Smooth muscle cell of trachea (primary cell): ENCODE measurements around the gene AOX1. TPM values are rescaled to one million over a fixed set of nuclear protein-coding genes. Genes with fewer than 3 reads are reported as not detected.

Experiments used
- total RNA-seq: library from RNA; depleted of rRNA; stranded (reverse); fragments of >200 nt; gene quantifications from 2 replicates; pipeline ENCODE4 v1.2.1, GENCODE V29; 2014

AOX1 gene
- total RNA-seq = 38.1 and 41.0 TPM in 2 replicates

DNA sequence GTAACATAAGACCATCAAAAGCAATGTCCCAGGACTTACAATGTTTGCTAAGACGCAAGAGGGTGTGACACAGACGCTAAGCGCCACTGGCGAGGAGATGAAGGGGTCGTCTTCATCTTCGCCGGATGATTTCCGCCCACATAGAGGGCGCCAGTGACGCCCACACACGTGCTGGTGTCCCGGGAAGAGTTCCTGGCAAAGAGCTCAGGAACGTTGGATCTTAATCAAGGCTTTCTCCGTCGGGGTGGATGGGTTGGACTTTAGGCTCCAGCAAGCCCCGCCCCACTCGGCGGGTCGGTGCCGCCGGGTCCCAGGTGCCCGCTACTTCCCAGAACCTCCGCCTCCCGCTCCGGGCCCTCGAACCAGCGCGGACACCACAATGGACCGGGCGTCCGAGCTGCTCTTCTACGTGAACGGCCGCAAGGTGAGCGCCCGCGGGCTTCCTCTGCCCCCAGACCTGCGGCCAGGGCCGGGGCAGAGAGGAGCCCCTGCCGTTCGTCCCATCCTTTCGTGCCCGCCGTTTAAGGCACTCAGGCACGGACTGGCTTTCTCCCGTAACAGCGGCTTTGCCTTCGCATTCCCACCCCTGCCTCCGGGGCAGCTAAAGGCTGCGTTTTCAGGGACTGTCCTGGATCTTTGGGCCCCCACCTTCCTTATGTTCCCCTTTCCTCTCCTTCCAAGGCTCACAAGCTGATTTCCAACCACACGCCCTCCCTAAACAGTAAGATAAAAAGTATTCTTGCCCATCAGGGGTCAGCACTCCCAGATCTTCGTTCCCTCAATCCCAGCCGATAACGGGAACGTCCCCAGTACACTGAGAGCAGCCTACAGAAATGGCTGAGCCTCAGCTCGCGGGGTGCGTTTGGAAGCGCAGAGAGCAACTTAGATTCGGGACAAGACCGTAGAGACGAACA, at the start of gene AOX1:
TSS of gene AOX1 (plus strand) at position 285 of the 914 bp plus-strand sequence. CDS start at position 380, 95 bp downstream.

Other genes with a start within 250 kb of the AOX1 start
- 33.7 and 34.2 TPM in 2 replicates for gene KCTD18, start 75.9 kb upstream of the AOX1 start, total RNA-seq
- gene SGO2, start 59.8 kb upstream of the AOX1 start, total RNA-seq = 2.2 and 22.3 TPM in 2 replicates
- gene BZW1, start 225.9 kb downstream of the AOX1 start, total RNA-seq = 482 and 736 TPM in 2 replicates